ENCODE measurements around the gene AMIGO2.

DNA sequence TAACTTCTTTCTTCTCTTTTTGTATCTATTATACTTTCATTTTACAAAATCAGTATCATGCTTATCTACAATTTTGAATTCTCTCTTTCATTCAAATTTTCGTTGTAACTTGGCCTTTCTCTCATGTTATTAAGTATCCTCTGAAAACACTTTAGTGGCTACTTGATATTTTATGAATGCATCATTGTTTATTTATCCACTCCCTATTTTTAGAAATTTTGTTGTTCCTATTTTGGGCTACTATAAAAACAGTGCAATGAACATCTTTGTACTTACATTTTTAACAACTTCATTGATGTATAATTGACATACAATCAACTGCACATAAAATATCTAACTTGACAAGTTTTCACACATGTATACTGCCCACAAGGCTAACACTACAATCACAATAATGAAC is 44.0 kb upstream of the AMIGO2 start:
- TF ChIP-seq, protein P1, sequence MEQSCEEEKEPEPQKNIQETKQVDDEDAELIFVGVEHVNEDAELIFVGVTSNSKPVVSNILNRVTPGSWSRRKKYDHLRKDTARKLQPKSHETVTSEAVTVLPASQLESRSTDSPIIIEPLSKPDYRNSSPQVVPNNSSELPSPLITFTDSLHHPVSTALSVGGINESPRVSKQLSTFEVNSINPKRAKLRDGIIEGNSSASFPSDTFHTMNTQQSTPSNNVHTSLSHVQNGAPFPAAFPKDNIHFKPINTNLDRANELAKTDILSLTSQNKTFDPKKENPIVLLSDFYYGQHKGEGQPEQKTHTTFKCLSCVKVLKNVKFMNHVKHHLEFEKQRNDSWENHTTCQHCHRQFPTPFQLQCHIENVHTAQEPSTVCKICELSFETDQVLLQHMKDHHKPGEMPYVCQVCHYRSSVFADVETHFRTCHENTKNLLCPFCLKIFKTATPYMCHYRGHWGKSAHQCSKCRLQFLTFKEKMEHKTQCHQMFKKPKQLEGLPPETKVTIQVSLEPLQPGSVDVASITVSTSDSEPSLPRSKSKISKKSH (CRISPR knock-in tag; IDR thresholded peaks at IDR 0.05), result no peak
- TF ChIP-seq NONO (IDR thresholded peaks at IDR 0.05; ENCODE audit: low read depth in 2 of 2, low read length in 1 of 2), result no peak
- no peak for TF ChIP-seq NFRKB (IDR thresholded peaks at IDR 0.05; ENCODE audit: low read depth)
- TF ChIP-seq BHLHE40 (IDR thresholded peaks at IDR 0.05; ENCODE audit: low read length), result no peak
- no peak for TF ChIP-seq TCF3 (CRISPR knock-in tag; IDR thresholded peaks at IDR 0.05)
- TF ChIP-seq, protein P2, sequence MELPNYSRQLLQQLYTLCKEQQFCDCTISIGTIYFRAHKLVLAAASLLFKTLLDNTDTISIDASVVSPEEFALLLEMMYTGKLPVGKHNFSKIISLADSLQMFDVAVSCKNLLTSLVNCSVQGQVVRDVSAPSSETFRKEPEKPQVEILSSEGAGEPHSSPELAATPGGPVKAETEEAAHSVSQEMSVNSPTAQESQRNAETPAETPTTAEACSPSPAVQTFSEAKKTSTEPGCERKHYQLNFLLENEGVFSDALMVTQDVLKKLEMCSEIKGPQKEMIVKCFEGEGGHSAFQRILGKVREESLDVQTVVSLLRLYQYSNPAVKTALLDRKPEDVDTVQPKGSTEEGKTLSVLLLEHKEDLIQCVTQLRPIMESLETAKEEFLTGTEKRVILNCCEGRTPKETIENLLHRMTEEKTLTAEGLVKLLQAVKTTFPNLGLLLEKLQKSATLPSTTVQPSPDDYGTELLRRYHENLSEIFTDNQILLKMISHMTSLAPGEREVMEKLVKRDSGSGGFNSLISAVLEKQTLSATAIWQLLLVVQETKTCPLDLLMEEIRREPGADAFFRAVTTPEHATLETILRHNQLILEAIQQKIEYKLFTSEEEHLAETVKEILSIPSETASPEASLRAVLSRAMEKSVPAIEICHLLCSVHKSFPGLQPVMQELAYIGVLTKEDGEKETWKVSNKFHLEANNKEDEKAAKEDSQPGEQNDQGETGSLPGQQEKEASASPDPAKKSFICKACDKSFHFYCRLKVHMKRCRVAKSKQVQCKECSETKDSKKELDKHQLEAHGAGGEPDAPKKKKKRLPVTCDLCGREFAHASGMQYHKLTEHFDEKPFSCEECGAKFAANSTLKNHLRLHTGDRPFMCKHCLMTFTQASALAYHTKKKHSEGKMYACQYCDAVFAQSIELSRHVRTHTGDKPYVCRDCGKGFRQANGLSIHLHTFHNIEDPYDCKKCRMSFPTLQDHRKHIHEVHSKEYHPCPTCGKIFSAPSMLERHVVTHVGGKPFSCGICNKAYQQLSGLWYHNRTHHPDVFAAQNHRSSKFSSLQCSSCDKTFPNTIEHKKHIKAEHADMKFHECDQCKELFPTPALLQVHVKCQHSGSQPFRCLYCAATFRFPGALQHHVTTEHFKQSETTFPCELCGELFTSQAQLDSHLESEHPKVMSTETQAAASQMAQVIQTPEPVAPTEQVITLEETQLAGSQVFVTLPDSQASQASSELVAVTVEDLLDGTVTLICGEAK (IDR thresholded peaks at IDR 0.05), result no peak
- TF ChIP-seq, protein P2 (CRISPR knock-in tag; IDR thresholded peaks at IDR 0.05), result no peak
